Lung (tissue), 12 donors: ENCODE data around the gene FUT9. TPM values are rescaled to one million over a fixed set of nuclear protein-coding genes. Genes with fewer than 3 reads are reported as not detected.

ENCODE experiments used
- ATAC-seq: fragments of 200-7000 bp; cut with Tn5 transposase; one replicate; pipeline ENCODE4 v1.9.1; 2020; ENCODE audit warnings: moderate number of reproducible peaks; ENCODE audit not compliant: insufficient read depth, low FRiP score
- DNase-seq, 3 donors: peaks; one replicate each; pipeline ENCODE4 v3.0.0-alpha.2; 2013 to 2017
- H3K27ac ChIP-seq, 2 donors: one replicate each; pipeline ENCODE4 v1.5.1; 2013; ENCODE audit warnings: mild to moderate bottlenecking in 2 of 2, moderate library complexity in 2 of 2, control low read depth in 1 of 2, inconsistent platforms in 1 of 2, low read depth in 1 of 2, low read length in 1 of 2
- H3K27me3 ChIP-seq, 3 donors: one replicate each; pipeline ENCODE4 v1.5.1; 2013; ENCODE audit warnings: low read length in 2 of 3; ENCODE audit not compliant: control insufficient read depth in 3 of 3, insufficient read depth in 3 of 3
- H3K36me3 ChIP-seq, 4 donors: one replicate each; pipeline ENCODE4 v1.5.1; 2013; ENCODE audit warnings: low read length in 4 of 4, mild to moderate bottlenecking in 1 of 4, moderate library complexity in 1 of 4; ENCODE audit not compliant: control insufficient read depth in 4 of 4, insufficient read depth in 4 of 4
- H3K4me1 ChIP-seq, 5 donors: one replicate each; pipeline ENCODE4 v1.5.1; 2013; ENCODE audit warnings: low read length in 5 of 5, mild to moderate bottlenecking in 2 of 5, moderate library complexity in 1 of 5; ENCODE audit not compliant: control insufficient read depth in 5 of 5, insufficient read depth in 5 of 5
- H3K4me3 ChIP-seq: one replicate; pipeline ENCODE4 v1.5.1; 2013; ENCODE audit warnings: mild to moderate bottlenecking, control low read depth, moderate library complexity
- H3K9ac ChIP-seq, 2 donors: one replicate each; pipeline ENCODE4 v1.5.1; 2013; ENCODE audit warnings: low read length in 2 of 2, control low read depth in 1 of 2; ENCODE audit not compliant: insufficient read depth in 1 of 2
- H3K9me3 ChIP-seq, 4 donors: one replicate each; pipeline ENCODE4 v1.5.1; 2013; ENCODE audit warnings: low read length in 3 of 4, mild to moderate bottlenecking in 1 of 4, moderate library complexity in 1 of 4; ENCODE audit not compliant: control insufficient read depth in 4 of 4, insufficient read depth in 3 of 4
- CTCF ChIP-seq: IDR thresholded peaks from 2 replicates; pipeline ENCODE4 v1.5.1; 2012; ENCODE audit warnings: mild to moderate bottlenecking; ENCODE audit errors: control extremely low read depth, extremely low read depth
- WGBS, 2 donors: extraction: QIAGEN DNeasy Blood & Tissue Kit; methylation state at CpG; one replicate each; pipeline ENCODE4 v1.1.7; 2013; 5-methylcytosine and 5-hydroxymethylcytosine counted together
- polyA plus RNA-seq, 2 donors: library from polyadenylated mRNA; stranded (reverse); fragments of 200-250 nt; gene quantifications; one replicate each; pipeline ENCODE4 v1.2.1, GENCODE V29; 2013
- total RNA-seq, 2 donors: library from RNA; depleted of rRNA in 1 of 2; stranded (reverse); fragments of >200 nt in 1 of 2; gene quantifications; one replicate each; pipeline ENCODE4 v1.2.1, GENCODE V29; 2014 to 2021
- donor health status: control.
- donor health status: control.
- donor health status: Bipolar disorder and iron deficiency.
- donor health status: healthy.
- donor health status: DM: yes; HTN: yes; CAD: no.

FUT9 gene
- total and polyA plus RNA-seq, 4 donors = under 0.01 to 0.14 TPM; not detected in 2

GRCh38 chr6:96124778-96125177, 109.0 kb downstream of the FUT9 start:
- H3K4me1 ChIP-seq = no peaks in the 10 kb centered on the region
- H3K9ac ChIP-seq = no peak overlapping the region
- H3K27me3 ChIP-seq = no peaks in the 10 kb centered on the region
- DNase-seq (no peak), ATAC-seq (no peak)
- H3K9me3 ChIP-seq = no peaks in the 10 kb centered on the region
- no peak for TF ChIP-seq CTCF
- no peak overlapping the region for H3K4me3 ChIP-seq
- H3K36me3 ChIP-seq = no peaks in the 10 kb centered on the region
- WGBS, 2 donors = 60 to 78% methylated on average over 1 of the region's 1 CpG
- H3K27ac ChIP-seq = no peak overlapping the region

- Histone ChIP-seq H3K9me3 (peaks cover 0 to 2% (median 0%) of the 10 kb centered on the region in 4 donors), H3K4me3 (no peak overlapping the region), H3K27ac (no peak overlapping the region), H3K4me1 (no peaks in the 10 kb centered on the region), H3K27me3 (no peaks in the 10 kb centered on the region), H3K36me3 (no peaks in the 10 kb centered on the region), H3K9ac (no peak overlapping the region)
- 93 to 97% methylated on average over 2 of the region's 2 CpGs for WGBS, 2 donors
- DNase-seq (no peak), ATAC-seq (no peak)
- no peak for TF ChIP-seq CTCF
Observed at GRCh38 chr6:96138406-96138805, 122.6 kb downstream of the FUT9 start.

GRCh38 chr6:96142142-96142541, 126.4 kb downstream of the FUT9 start:
- DNase-seq (no peak), ATAC-seq (no peak)
- Histone ChIP-seq H3K4me3 (no peak overlapping the region), H3K4me1 (no peaks in the 10 kb centered on the region), H3K27me3 (no peaks in the 10 kb centered on the region), H3K9ac (no peak overlapping the region), H3K9me3 (peaks cover 0 to 2% (median 0%) of the 10 kb centered on the region in 4 donors), H3K36me3 (no peaks in the 10 kb centered on the region), H3K27ac (no peak overlapping the region)
- 67 to 90% methylated on average over 2 of the region's 2 CpGs for WGBS, 2 donors
- TF ChIP-seq CTCF = no peak

GRCh38 chr6:96150431-96150830, 134.7 kb downstream of the FUT9 start:
- Histone ChIP-seq H3K4me1 (no peaks in the 10 kb centered on the region), H3K27ac (no peak overlapping the region), H3K36me3 (no peaks in the 10 kb centered on the region), H3K9ac (no peak overlapping the region), H3K4me3 (no peak overlapping the region), H3K27me3 (no peaks in the 10 kb centered on the region), H3K9me3 (no peaks in the 10 kb centered on the region)
- WGBS, 2 donors = 81 to 84% methylated on average over 2 of the region's 2 CpGs
- ATAC-seq (no peak), DNase-seq (no peak)
- TF ChIP-seq CTCF = no peak
